MM.1S (cell line): ENCODE measurements around the gene RGS7.

ENCODE experiments used
- CTCF ChIP-seq: fragments of 300-600 bp; sonication (generic); IDR thresholded peaks from 2 replicates; pipeline ENCODE4 v1.5.1; 2016; ENCODE audit warnings: antibody characterized with exemption, low read length, mixed read lengths
- EZH2 ChIP-seq: fragments of 300-600 bp; sonication (generic); optimal IDR thresholded peaks from 2 replicates; pipeline ENCODE3; 2017; ENCODE audit warnings: low read depth, mild to moderate bottlenecking, antibody characterized with exemption, low read length, mixed read lengths

DNA sequence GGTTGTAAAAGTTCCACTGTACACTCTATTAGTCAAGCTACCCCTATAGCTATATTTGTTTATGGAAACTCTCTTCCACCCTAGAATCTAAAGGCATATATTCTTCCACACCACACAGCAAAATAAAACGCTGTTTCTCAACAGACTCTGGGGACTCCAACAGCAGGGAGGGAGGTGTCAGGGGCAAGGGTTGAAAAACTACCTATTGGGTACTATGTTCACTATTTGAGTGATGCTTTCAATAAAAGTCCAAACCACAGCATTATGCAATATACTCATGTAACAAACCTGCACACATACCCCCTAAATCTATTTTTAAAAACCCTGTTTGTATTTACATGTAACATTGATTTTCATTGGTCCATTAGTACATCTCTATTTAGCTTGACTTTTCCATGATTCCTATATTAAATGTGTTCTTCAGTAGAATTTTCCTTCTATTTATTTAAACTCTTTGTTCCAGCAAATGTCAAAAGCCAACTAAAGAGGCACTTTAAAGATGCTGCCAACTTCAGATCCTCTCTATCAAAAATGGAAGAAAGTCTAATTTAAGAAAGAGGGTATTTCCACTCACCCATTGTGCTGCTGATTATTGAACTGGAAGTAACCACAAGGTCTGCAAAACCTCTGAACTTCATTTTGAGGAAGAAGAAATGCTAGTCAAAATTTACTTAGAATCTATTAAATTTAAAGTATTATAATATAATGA is 26.2 kb downstream of the RGS7 start:
- TF ChIP-seq CTCF (no peak), EZH2 (no peak)
